Naive thymus-derived CD4-positive, alpha-beta T cell (primary cell): ENCODE data around the gene OTOF. TPM values are rescaled to one million over a fixed set of nuclear protein-coding genes. Genes with fewer than 3 reads are reported as not detected.

Experiments
- ATAC-seq: fragments of 150-1000 bp; cut with Tn5 transposase; 2 replicates; pipeline ENCODE4 v1.10.0; 2021; ENCODE audit warnings: mild to moderate bottlenecking, moderate library complexity
- CTCF ChIA-PET: fragments of 350-600 bp; sonication (Branson Sonifier 250); formaldehyde crosslinking; loops from one replicate; lab custom pipeline; 2021; ENCODE audit warnings: antibody characterized with exemption; lab: Charles Lee
- POLR2A ChIA-PET: fragments of 350-600 bp; sonication (Branson Sonifier 250); formaldehyde crosslinking; loops from one replicate; lab custom pipeline; 2021; ENCODE audit warnings: antibody characterized with exemption, inconsistent platforms; lab: Charles Lee
- DNase-seq, 9 donors: peaks; one replicate each; pipeline versions ENCODE4 v3.0.0 to v3.0.0-alpha.2; 2020 to 2022; ENCODE audit warnings: mixed read lengths in 1 of 9
- H3K27ac ChIP-seq: one replicate; pipeline ENCODE4 v1.7.0; 2013; ENCODE audit warnings: mild to moderate bottlenecking, low read depth, low read length, moderate library complexity
- H3K27me3 ChIP-seq, 2 donors: one replicate each; pipeline ENCODE4 v1.7.0; 2013; ENCODE audit warnings: low read length in 2 of 2, mild to moderate bottlenecking in 2 of 2, moderate library complexity in 2 of 2; ENCODE audit not compliant: control insufficient read depth in 2 of 2, insufficient read depth in 2 of 2
- H3K36me3 ChIP-seq, 3 experiments: 1 replicate in 2 of 3; 2 replicates in 1 of 3; pipeline ENCODE4 v1.7.0; 2013; ENCODE audit warnings: low read length in 3 of 3, mild to moderate bottlenecking in 3 of 3, moderate library complexity in 1 of 3; ENCODE audit not compliant: insufficient read depth in 3 of 3, control insufficient read depth in 2 of 3
- H3K4me1 ChIP-seq, 2 donors: one replicate each; pipeline ENCODE4 v1.7.0; 2013; ENCODE audit warnings: low read length in 2 of 2, mild to moderate bottlenecking in 2 of 2, moderate library complexity in 1 of 2; ENCODE audit not compliant: control insufficient read depth in 2 of 2, insufficient read depth in 2 of 2
- H3K4me3 ChIP-seq: 2 replicates; pipeline ENCODE4 v1.7.0; 2013; ENCODE audit warnings: mild to moderate bottlenecking, low read length
- H3K9me3 ChIP-seq, 3 experiments: 1 replicate in 2 of 3; 2 replicates in 1 of 3; pipeline ENCODE4 v1.7.0; 2013; ENCODE audit warnings: low read length in 3 of 3; ENCODE audit not compliant: control insufficient read depth in 2 of 3
- H3K27ac Mint-ChIP-seq, 9 donors: one replicate each; pipeline ENCODE4 v1.8.0; 2020 to 2022; ENCODE audit warnings: mixed read lengths in 9 of 9, mild to moderate bottlenecking in 8 of 9, moderate library complexity in 5 of 9, inconsistent platforms in 2 of 9
- H3K27me3 Mint-ChIP-seq, 5 donors: one replicate each; pipeline ENCODE4 v1.8.0; 2021 to 2022; ENCODE audit warnings: mixed read lengths in 5 of 5, mild to moderate bottlenecking in 1 of 5
- H3K36me3 Mint-ChIP-seq, 5 donors: one replicate each; pipeline ENCODE4 v1.8.0; 2020 to 2022; ENCODE audit warnings: mixed read lengths in 5 of 5, mild to moderate bottlenecking in 3 of 5, inconsistent platforms in 1 of 5
- H3K4me1 Mint-ChIP-seq, 7 donors: one replicate each; pipeline ENCODE4 v1.8.0; 2020 to 2022; ENCODE audit warnings: mixed read lengths in 7 of 7, mild to moderate bottlenecking in 3 of 7, inconsistent platforms in 1 of 7
- H3K4me3 Mint-ChIP-seq, 10 donors: one replicate each; pipeline ENCODE4 v1.8.0; 2020 to 2022; ENCODE audit warnings: mild to moderate bottlenecking in 10 of 10, mixed read lengths in 10 of 10, moderate library complexity in 6 of 10, inconsistent platforms in 2 of 10
- H3K9me3 Mint-ChIP-seq, 11 donors: one replicate each; pipeline ENCODE4 v1.8.0; 2020 to 2022; ENCODE audit warnings: mixed read lengths in 11 of 11, mild to moderate bottlenecking in 4 of 11, inconsistent platforms in 1 of 11, moderate library complexity in 1 of 11
- intact Hi-C, 2 donors: fragments of 100-400 bp; cut with micrococcal nuclease; formaldehyde crosslinking; loops; one replicate each; pipeline ENCODE4 v1.15.1; 2023
- polyA plus RNA-seq, 2 donors: library from polyadenylated mRNA; unstranded; fragments of 300-500 nt; fragmentation: Illumina TruSeq; gene quantifications; one replicate each; pipeline ENCODE4 v1.2.3, GENCODE V29; 2021
- total RNA-seq, 6 experiments: library from RNA in 5 of 6; stranded (reverse) in 5 of 6; gene quantifications; 1 replicate in 5 of 6; 2 replicates in 1 of 6; pipeline ENCODE4 v1.2.3 and lab custom pipeline; 2021 to 2026

Gene OTOF
- 10 to 100 TPM in 1 of 5 experiments, under 1 TPM in 3, not detected in 1; 0.16 to 14.8 (median 0.71) TPM for total RNA-seq
- polyA plus RNA-seq, result under 1 TPM in 1 of 2 donors, not detected in 1; 0.22 TPM
- 0.94 reads per million for total RNA-seq (lab: John Stamatoyannopoulos, UW)

DNA sequence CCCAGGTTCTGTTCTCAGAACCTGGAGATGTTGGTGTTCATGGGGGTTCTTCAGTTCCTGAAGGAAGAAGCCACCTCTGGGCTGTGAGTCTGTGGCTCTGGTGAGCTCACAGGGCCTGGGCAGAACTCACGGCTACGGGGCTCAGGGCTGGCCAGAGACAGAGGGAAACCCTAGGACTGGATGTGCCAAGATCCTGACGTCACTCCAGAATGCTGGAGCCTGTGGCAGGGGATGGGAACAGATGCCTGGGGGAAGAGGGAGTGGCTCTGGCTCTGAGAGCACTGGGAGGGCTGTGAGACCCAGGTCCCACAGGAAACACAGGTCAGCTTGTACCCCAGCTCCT is at the start of gene OTOF:
Gene OTOF, minus strand, starts transcription at position 214 of the 343 bp plus-strand sequence.
- Histone ChIP-seq H3K27me3 (no peaks in the 10 kb centered on the region), H3K4me3 (no peak within 1 kb of the TSS), H3K4me1 (no peaks in the 10 kb centered on the region), H3K9me3 (no peaks in the 10 kb centered on the region), H3K27ac (no peak within 1 kb of the TSS), H3K36me3 (no peaks in the 10 kb centered on the region)
- peaks cover 0 to 10% (median 4%) of the 10 kb centered on the region in 7 donors for H3K4me1 Mint-ChIP-seq
- peak within 1 kb of the TSS in 2 of 9 donors; percentile 24 to 85 for H3K27ac Mint-ChIP-seq
- H3K36me3 Mint-ChIP-seq, result no peaks in the 10 kb centered on the region
- H3K27me3 Mint-ChIP-seq, result no peaks in the 10 kb centered on the region
- peak within 1 kb of the TSS in 3 of 10 donors; percentile 20 to 82 (median 25) for H3K4me3 Mint-ChIP-seq
- H3K9me3 Mint-ChIP-seq, result no peaks in the 10 kb centered on the region
- POLR2A ChIA-PET, result no interaction called here
- no peak for DNase-seq
- intact Hi-C loops, result no loop called here
- CTCF ChIA-PET, result no interaction called here
- no peak for ATAC-seq

DNA sequence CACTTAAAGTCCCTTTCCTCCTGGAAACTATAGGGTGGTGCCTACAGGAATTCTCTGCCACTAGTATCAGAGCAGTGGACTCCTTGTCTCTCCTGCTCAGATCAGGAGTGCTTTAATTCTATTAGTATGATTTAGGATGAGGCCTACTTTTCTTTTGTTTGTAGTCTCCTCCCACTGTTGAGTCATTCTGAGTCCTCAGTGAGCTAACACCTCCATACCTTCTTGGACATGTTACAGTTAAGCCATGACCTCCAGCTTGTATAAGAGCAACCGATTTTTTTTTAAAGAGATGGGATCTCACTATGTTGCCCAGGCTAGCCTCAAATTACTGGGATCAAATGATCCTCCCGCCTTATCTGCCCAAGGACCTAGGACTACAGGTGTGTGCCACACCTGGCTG is 48.7 kb upstream of the OTOF start:
- Mint-ChIP-seq H3K4me1 (peaks cover 0 to under 1% (median 0%) of the 10 kb centered on the region in 7 donors), H3K27ac (no peak overlapping the region), H3K4me3 (no peak overlapping the region), H3K9me3 (no peaks in the 10 kb centered on the region), H3K27me3 (peaks cover 0 to 2% (median 0%) of the 10 kb centered on the region in 5 donors), H3K36me3 (no peaks in the 10 kb centered on the region)
- H3K36me3 ChIP-seq, result no peaks in the 10 kb centered on the region
- intact Hi-C loops, result no loop called here
- no peak overlapping the region for H3K4me3 ChIP-seq
- H3K27ac ChIP-seq, result no peak overlapping the region
- ChIA-PET POLR2A (no interaction called here), CTCF (no interaction called here)
- no peaks in the 10 kb centered on the region for H3K9me3 ChIP-seq
- no peaks in the 10 kb centered on the region for H3K27me3 ChIP-seq
- H3K4me1 ChIP-seq, result no peaks in the 10 kb centered on the region
- DNase-seq, result no peak
- no peak for ATAC-seq

DNA sequence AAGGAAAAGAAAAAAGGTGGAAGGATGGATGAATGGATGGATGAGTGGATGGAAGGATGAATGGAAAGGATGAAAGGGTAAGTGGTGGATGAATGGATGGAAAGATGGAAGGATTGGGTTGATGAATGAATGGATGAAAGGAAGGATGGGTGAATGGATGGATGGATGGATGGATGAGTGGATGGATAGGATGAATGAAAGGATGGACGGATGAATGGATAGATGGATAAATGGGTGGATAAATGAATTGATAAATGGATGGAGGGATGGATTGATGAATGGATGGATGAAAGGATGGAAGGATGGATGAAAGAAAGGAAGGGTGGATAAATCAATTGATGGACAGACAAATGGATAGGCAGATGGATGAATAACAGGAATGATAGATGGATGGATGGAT is 48.2 kb upstream of the OTOF start:
- DNase-seq (no peak), ATAC-seq (no peak)
- H3K4me3 Mint-ChIP-seq, result no peak overlapping the region
- peaks cover 0 to 5% (median 2%) of the 10 kb centered on the region in 7 donors for H3K4me1 Mint-ChIP-seq
- H3K27ac ChIP-seq, result no peak overlapping the region
- no peak overlapping the region for H3K4me3 ChIP-seq
- H3K9me3 ChIP-seq, result no peaks in the 10 kb centered on the region
- H3K36me3 ChIP-seq, result no peaks in the 10 kb centered on the region
- no peak overlapping the region for H3K27ac Mint-ChIP-seq
- H3K9me3 Mint-ChIP-seq, result no peaks in the 10 kb centered on the region
- H3K36me3 Mint-ChIP-seq, result no peaks in the 10 kb centered on the region
- POLR2A ChIA-PET, result no interaction called here
- no peaks in the 10 kb centered on the region for H3K4me1 ChIP-seq
- intact Hi-C loops, result no loop called here
- peaks cover 0 to 3% (median 0%) of the 10 kb centered on the region in 5 donors for H3K27me3 Mint-ChIP-seq
- CTCF ChIA-PET, result no interaction called here
- no peaks in the 10 kb centered on the region for H3K27me3 ChIP-seq

DNA sequence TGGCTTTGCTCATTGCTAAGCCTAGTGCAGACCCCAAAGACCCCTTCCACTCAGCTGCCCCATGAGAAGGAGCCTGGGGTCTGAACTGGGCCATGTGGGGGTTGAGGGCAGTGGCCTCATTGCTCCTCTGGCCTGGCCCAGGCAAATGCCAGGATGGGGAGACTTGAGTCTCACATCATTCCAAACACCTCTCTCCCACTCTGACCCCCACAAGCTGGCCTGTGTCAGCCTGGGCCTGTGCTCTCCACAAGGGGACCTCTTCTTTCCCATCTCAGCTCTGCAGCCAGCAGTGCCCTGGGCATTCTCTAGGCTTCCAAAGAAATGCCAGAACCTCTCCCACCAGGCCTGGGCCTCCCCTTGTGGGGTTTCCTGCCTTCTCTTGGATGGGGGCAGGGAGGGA is 45.8 kb upstream of the OTOF start:
- no peak for ATAC-seq
- Mint-ChIP-seq H3K27me3 (peaks cover 0 to 9% (median 0%) of the 10 kb centered on the region in 5 donors), H3K27ac (peak overlapping the region in 1 of 9 donors; percentile 63), H3K4me3 (no peak overlapping the region), H3K4me1 (peaks cover 11 to 28% (median 25%) of the 10 kb centered on the region in 7 donors), H3K9me3 (no peaks in the 10 kb centered on the region), H3K36me3 (no peaks in the 10 kb centered on the region)
- Histone ChIP-seq H3K4me3 (no peak overlapping the region), H3K27ac (no peak overlapping the region), H3K4me1 (peaks cover 4 to 16% of the 10 kb centered on the region in 2 donors), H3K9me3 (no peaks in the 10 kb centered on the region), H3K27me3 (no peaks in the 10 kb centered on the region), H3K36me3 (no peaks in the 10 kb centered on the region)
- DNase-seq, result no peak
- intact Hi-C loops, result no loop called here
- CTCF ChIA-PET, result interaction anchor here (0.7 kb wide), 1 partner anchor 58 kb away, joined by 3 read pairs; no protein-coding TSS in a partner anchor
- POLR2A ChIA-PET, result no interaction called here

DNA sequence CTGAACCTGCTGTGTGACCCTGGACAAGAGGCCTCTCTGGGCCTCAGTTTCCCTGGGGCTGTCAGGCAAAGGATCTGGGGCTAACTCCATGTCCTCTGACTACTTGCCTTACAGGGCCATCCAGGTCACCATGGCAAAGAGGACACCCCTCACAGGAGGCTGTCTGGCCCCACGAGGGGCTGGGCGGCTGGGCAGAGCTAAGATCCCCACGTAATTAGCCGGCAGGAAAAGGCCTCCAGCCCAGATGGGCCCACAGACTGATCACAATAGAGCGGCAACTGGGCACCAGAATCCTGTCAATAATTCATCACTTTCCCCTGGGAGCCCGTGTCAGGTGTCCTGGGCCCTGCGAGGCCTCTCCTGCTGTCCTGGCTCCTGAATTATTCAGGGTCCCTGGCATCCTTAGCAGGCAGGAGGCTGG is 44.8 kb upstream of the OTOF start:
- H3K36me3 ChIP-seq, result no peaks in the 10 kb centered on the region
- Mint-ChIP-seq H3K9me3 (no peaks in the 10 kb centered on the region), H3K27me3 (peaks cover 0 to 9% (median 0%) of the 10 kb centered on the region in 5 donors), H3K4me3 (no peak overlapping the region), H3K36me3 (no peaks in the 10 kb centered on the region), H3K4me1 (peaks cover 11 to 34% (median 28%) of the 10 kb centered on the region in 7 donors), H3K27ac (no peak overlapping the region)
- H3K27me3 ChIP-seq, result no peaks in the 10 kb centered on the region
- POLR2A ChIA-PET, result no interaction called here
- intact Hi-C loops, result no loop called here
- H3K27ac ChIP-seq, result no peak overlapping the region
- peaks cover 4 to 22% of the 10 kb centered on the region in 2 donors for H3K4me1 ChIP-seq
- CTCF ChIA-PET, result no interaction called here
- ATAC-seq (no peak), DNase-seq (no peak)
- H3K4me3 ChIP-seq, result no peak overlapping the region
- no peaks in the 10 kb centered on the region for H3K9me3 ChIP-seq

DNA sequence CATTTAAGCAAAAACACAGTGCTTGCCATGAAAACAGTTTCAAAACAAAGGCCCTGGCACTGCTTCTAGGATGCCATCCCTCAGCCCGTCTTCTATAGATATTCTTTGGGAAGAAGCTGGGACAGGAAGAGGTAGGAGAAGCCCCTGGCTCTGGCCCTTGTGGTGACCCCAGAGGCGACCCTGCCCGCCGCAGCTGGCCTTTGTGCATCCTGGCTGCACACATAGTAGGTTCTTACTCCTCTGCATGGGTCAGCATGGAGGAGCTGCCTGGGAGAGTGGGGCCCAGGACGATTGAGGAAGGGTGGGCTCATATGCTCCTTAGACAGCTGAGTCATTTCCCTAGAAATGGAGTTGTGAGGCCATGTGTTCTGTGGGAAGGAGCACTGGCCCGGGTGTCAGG is 44.4 kb upstream of the OTOF start:
- CTCF ChIA-PET, result no interaction called here
- peak overlapping the region in 1 of 9 donors; percentile 81 for H3K27ac Mint-ChIP-seq

DNA sequence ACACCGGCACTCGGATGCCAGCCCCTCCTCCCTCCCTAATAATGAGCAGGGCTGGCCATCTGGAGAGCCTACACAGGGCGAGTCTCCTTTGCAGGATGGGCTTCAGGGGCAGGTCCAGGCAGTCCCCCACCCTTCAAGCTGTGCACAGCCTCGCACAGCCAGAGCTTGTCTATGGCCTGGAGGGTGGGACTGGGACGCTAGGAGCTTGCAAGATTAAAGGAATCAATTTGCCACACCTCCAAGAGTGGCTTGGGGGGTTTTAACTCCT is 43.9 kb upstream of the OTOF start:
- Mint-ChIP-seq H3K27me3 (peaks cover 0 to 9% (median 0%) of the 10 kb centered on the region in 5 donors), H3K4me1 (peaks cover 11 to 34% (median 28%) of the 10 kb centered on the region in 7 donors), H3K27ac (no peak overlapping the region), H3K9me3 (no peaks in the 10 kb centered on the region), H3K4me3 (no peak overlapping the region), H3K36me3 (no peaks in the 10 kb centered on the region)
- H3K36me3 ChIP-seq, result no peaks in the 10 kb centered on the region
- no peaks in the 10 kb centered on the region for H3K9me3 ChIP-seq
- ChIA-PET POLR2A (no interaction called here), CTCF (no interaction called here)
- no peak overlapping the region for H3K27ac ChIP-seq
- peaks cover 4 to 22% of the 10 kb centered on the region in 2 donors for H3K4me1 ChIP-seq
- DNase-seq (no peak), ATAC-seq (no peak)
- intact Hi-C loops, result no loop called here
- H3K4me3 ChIP-seq, result no peak overlapping the region
- H3K27me3 ChIP-seq, result no peaks in the 10 kb centered on the region

More for the DNA sequence above, 44.4 kb upstream of the OTOF start:
- no peaks in the 10 kb centered on the region for H3K9me3 ChIP-seq
- peaks cover 11 to 34% (median 28%) of the 10 kb centered on the region in 7 donors for H3K4me1 Mint-ChIP-seq
- H3K36me3 ChIP-seq, result no peaks in the 10 kb centered on the region
- no peaks in the 10 kb centered on the region for H3K36me3 Mint-ChIP-seq
- no peaks in the 10 kb centered on the region for H3K27me3 ChIP-seq
- no peaks in the 10 kb centered on the region for H3K9me3 Mint-ChIP-seq
- POLR2A ChIA-PET, result no interaction called here
- no peak for ATAC-seq
- intact Hi-C loops, result no loop called here
- peaks cover 4 to 22% of the 10 kb centered on the region in 2 donors for H3K4me1 ChIP-seq
- no peak overlapping the region for H3K4me3 ChIP-seq
- peaks cover 0 to 9% (median 0%) of the 10 kb centered on the region in 5 donors for H3K27me3 Mint-ChIP-seq
- H3K4me3 Mint-ChIP-seq, result no peak overlapping the region
- no peak for DNase-seq
- no peak overlapping the region for H3K27ac ChIP-seq
